HG02970 (cell line): ENCODE results near the gene MAFB.

Experiments
- ATAC-seq: cut with Tn5 transposase; IDR thresholded peaks from one replicate; pipeline ENCODE4 v1.9.1; 2021; ENCODE audit warnings: mild to moderate bottlenecking, moderate library complexity, moderate number of reproducible peaks; ENCODE audit not compliant: unreplicated experiment, low FRiP score

MAFB gene

GRCh38 chr20:40636486-40636885 lies 52.5 kb downstream of the MAFB start:
- no peak for ATAC-seq

- no peak for ATAC-seq
Observed at GRCh38 chr20:40635971-40636370, 53.1 kb downstream of the MAFB start.
